ENCODE data around the gene PRC1.
"Not testable (repeated sequence)": the region's sequence is repeated elsewhere in the genome, so short reads cannot be mapped to it uniquely, and the experiment has no call there.

PRC1 gene

DNA sequence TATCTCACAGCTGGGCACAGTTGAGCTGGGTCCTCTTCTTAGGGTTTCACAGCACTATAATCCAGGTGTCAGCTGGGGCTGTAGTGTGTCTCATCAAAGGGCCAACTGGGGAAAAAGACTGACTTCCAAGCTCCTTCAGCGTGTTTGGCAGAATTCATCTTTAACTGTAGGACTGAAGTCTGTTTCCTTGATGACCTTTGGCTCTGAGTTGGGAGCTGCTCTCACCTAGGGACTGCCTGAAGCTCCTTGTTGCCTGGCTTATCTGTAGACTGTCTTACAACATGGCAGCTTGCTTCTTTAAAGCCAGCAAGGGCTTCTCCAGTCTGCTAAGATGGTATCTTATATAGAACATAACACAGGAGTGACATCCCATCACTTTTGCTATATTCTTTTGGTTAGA lies 33.3 kb upstream of the PRC1 start:
- TF ChIP-seq, protein P1, sequence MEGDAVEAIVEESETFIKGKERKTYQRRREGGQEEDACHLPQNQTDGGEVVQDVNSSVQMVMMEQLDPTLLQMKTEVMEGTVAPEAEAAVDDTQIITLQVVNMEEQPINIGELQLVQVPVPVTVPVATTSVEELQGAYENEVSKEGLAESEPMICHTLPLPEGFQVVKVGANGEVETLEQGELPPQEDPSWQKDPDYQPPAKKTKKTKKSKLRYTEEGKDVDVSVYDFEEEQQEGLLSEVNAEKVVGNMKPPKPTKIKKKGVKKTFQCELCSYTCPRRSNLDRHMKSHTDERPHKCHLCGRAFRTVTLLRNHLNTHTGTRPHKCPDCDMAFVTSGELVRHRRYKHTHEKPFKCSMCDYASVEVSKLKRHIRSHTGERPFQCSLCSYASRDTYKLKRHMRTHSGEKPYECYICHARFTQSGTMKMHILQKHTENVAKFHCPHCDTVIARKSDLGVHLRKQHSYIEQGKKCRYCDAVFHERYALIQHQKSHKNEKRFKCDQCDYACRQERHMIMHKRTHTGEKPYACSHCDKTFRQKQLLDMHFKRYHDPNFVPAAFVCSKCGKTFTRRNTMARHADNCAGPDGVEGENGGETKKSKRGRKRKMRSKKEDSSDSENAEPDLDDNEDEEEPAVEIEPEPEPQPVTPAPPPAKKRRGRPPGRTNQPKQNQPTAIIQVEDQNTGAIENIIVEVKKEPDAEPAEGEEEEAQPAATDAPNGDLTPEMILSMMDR (IDR thresholded peaks at IDR 0.05; ENCODE audit: borderline replicate concordance, insufficient read depth, low read depth, low read length) = no peak
- H3K4me3 ChIP-seq (ENCODE audit: low read depth, low read length) = no peak overlapping the region

DNA sequence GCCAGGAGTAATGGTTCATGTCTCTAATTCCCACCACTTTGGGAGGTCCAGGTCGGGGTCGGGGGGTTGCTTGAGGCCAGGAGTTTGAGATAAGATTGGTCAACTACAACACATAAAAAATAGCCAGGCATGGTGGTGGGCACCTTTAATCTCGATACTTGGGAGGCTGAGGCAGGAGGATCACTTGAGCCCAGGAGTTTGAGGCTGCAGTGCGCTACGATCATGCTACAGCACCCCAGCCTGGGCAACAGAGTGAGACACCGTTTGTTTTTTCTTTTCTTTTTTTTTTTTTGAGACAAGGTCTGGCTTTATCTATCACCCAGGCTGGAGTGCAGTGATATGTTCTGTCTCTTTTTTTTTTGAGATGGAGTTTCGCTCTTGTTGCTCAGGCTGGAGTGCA lies 29.4 kb upstream of the PRC1 start:
- TF ChIP-seq, protein P1 (IDR thresholded peaks at IDR 0.05; ENCODE audit: borderline replicate concordance, insufficient read depth, low read depth, low read length) = no peak
- no peak overlapping the region for H3K4me3 ChIP-seq (ENCODE audit: low read depth, low read length)

DNA sequence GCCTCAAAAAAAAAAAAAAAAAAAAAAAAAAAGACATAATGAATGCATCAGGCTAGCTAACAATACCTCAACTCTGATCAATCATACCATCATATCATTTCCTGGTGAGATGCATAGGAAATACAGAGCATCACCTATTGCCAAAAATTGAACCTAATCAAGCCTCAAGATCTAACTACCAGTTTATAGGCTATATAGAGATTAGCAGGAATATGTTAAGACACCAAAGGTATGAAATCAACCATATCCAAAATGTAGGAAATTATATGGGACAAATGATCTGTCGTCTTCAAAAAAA lies 28.4 kb upstream of the PRC1 start:
- H3K4me3 ChIP-seq (ENCODE audit: low read depth, low read length) = peak overlapping the region; percentile 94
- TF ChIP-seq, protein P1 (IDR thresholded peaks at IDR 0.05; ENCODE audit: borderline replicate concordance, insufficient read depth, low read depth, low read length) = no peak

DNA sequence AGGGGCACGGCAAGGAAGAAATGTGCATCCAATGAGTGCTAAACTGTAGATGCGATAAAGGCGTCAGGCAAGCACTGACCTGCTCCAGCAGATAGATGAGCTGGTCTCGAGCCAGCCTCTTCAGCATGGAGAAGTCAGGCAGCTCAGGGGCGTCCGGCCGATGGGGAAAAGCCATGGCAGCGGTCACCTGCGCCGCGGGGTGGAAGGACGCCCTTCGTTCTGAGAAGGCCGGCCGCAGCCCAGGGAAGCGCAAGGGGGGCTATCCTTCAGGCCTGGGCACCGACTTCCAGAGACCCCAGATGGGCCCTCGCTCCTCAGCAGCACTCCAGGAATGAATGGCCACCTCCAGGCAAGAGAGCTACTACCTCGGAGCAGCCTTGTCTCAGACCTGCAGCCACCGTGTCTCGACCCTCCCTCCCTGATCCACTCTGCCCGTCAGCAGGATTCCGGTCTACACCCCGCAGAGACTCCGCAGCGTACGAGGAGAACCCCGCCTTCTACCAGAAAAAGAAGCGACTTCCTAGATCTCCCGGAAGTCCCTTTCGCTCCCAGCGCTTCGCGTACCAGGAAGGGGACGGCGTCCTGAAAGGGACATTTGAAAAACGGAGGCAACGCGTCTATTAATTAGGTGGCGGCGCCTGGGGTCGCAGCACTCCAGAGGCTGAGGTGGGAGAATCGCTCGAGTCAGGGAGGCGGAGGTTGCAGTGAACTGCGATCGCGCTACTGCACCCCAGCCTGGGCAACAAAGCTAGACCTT lies 27.9 kb upstream of the PRC1 start, which contains the start of gene VPS33B:
VPS33B (minus strand) TSS at position 520 of the 757 bp plus-strand sequence; CDS start at position 175, 345 bp downstream.
- TF ChIP-seq, protein P1 (IDR thresholded peaks at IDR 0.05; ENCODE audit: borderline replicate concordance, insufficient read depth, low read depth, low read length) = no peak
- H3K4me3 ChIP-seq (ENCODE audit: low read depth, low read length) = peak within 1 kb of the TSS; percentile 94

DNA sequence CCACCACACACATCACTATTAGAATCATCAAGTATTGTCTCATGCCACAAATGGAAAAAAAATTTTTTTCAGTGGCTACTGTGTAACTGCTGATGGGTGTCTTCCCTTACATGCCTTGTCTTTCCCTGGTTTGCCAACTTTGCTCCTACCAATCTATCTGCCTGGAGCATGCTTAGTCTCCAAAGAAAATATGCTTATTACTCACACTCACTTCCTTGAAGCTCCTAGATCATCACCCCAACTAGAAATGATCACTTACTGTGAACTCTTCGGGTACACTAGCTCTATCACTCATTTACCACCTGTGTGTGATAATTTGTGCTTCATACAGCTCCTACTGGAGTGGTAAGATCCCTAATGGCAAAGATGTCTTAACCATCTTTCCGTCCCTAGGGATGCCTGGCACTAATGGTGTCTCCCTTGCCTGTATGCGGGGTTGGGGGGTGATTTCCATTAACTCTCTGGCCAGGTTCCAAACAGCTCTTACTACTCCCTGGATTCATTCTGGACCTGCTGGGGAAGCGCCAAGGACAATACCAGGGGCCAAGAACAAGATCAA lies 27.3 kb upstream of the PRC1 start:
- peak overlapping the region; percentile 94 for H3K4me3 ChIP-seq (ENCODE audit: low read depth, low read length)
- TF ChIP-seq, protein P1 (IDR thresholded peaks at IDR 0.05; ENCODE audit: borderline replicate concordance, insufficient read depth, low read depth, low read length) = no peak

DNA sequence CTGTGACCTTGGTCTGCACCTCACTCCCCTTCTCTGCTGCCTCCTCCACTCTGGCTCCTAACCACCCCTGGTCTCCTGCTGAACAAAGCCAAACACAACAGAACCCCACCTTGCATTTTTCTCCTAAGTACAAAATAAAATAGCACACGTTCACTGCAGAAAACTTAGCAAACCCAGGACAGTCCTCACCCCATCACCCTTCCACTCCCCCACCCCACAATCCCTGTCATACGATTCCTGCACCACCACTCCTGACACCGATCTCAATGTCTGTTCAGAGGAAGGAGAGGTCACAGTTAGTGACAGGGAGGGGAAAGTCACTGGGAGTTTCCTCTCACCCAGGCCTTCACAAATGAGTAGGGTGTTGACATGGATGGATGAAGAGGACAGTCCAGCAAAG lies 23.8 kb upstream of the PRC1 start:
- TF ChIP-seq, protein P1 (IDR thresholded peaks at IDR 0.05; ENCODE audit: borderline replicate concordance, insufficient read depth, low read depth, low read length) = no peak

DNA sequence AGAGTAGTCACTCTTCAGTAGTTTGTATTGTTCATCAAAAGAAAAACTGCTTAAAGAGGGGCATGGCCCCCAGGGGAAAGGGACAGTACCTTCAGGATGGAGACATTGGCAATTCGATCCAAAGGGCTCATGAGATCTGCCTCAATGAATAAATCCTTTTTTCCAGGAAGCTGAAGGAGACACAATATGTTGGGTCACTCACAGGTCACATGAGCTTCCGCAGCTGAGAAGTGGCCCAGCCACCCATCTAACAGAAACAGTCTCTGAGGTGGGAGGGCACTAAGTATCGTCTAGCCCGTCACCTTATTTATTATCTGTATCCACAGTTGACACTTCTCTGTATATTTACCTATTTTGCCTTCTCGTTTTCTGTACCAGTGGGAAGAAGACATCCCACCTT lies 23.4 kb upstream of the PRC1 start:
- no peak overlapping the region for H3K4me3 ChIP-seq (ENCODE audit: low read depth, low read length)
- TF ChIP-seq, protein P1 (IDR thresholded peaks at IDR 0.05; ENCODE audit: borderline replicate concordance, insufficient read depth, low read depth, low read length) = no peak

More for the DNA sequence above, 23.8 kb upstream of the PRC1 start:
- no peak overlapping the region for H3K4me3 ChIP-seq (ENCODE audit: low read depth, low read length)

DNA sequence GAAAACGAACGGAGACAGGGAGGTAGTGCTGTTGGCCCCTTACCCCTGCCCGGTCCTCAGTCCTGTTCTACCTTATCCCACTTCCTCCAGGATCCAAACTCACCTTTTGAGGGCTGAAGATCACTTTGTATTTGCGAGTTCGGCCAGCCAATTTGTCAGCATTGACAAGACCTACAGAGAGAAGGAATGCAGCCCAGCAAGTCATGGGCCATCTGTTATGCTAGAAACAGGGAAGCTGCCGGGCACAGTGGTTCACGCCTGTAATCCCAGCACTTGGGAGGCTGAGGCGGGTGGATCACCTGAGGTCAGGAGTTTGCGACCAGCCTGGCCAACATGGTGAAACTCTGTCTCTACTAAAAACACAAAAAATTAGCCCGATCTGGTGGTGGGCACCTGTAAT lies 19.4 kb upstream of the PRC1 start:
- H3K4me3 ChIP-seq (ENCODE audit: low read depth, low read length) = not testable (repeated sequence)

Measured in GM12875 (cell line).